BE2C (cell line): ENCODE measurements around the gene MAP4K4.
A peak's percentile ranks its signal among the peaks of the same experiment; 100 is the strongest.

Experiments used
- DNase-seq: peaks from one replicate; pipeline ENCODE4 v3.0.0-alpha.2; 2020
- H3K27me3 ChIP-seq: fragments of 250-450 bp; sonication (Bioruptor Pico); 2 replicates; pipeline ENCODE4 v1.5.1; 2020; ENCODE audit warnings: mild to moderate bottlenecking
- H3K36me3 ChIP-seq: fragments of 250-450 bp; sonication (Bioruptor Pico); 2 replicates; pipeline ENCODE4 v1.5.1; 2020; ENCODE audit warnings: mild to moderate bottlenecking
- H3K4me1 ChIP-seq: fragments of 250-450 bp; sonication (Bioruptor Pico); 2 replicates; pipeline ENCODE4 v1.5.1; 2020
- H3K4me3 ChIP-seq: 2 replicates; pipeline ENCODE4 v1.5.1; 2011; ENCODE audit warnings: low read depth, low read length
- H3K9me3 ChIP-seq: fragments of 250-450 bp; sonication (Bioruptor Pico); 2 replicates; pipeline ENCODE4 v1.5.1; 2020
- CTCF ChIP-seq: IDR thresholded peaks from 2 replicates; pipeline ENCODE4 v1.5.1; 2012; ENCODE audit warnings: mild to moderate bottlenecking, low read depth, low read length

Gene MAP4K4

DNA sequence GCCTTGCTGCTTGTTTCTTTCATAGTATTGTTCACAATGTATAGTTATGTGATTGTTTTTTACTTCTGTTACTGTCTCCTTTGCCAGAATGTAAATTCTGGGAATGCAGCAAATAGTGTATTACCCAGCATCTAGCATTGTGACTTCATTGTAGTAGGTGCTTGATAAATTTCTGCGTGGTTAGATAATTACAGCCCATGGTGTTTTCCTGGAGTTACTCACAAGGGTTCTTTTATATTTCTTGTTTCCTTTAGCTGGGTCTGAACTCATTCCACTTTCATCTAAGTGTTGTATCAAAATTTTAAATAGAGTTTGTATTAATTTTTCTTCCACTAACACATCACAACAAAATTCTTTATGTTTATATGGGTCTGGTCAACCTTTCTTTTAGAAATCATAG is 132.6 kb downstream of the MAP4K4 start:
- no peak for TF ChIP-seq CTCF
- no peaks in the 10 kb centered on the region for H3K27me3 ChIP-seq
- no peak for DNase-seq
- no peaks in the 10 kb centered on the region for H3K9me3 ChIP-seq
- no peaks in the 10 kb centered on the region for H3K36me3 ChIP-seq
- no peaks in the 10 kb centered on the region for H3K4me1 ChIP-seq
- no peak overlapping the region for H3K4me3 ChIP-seq

DNA sequence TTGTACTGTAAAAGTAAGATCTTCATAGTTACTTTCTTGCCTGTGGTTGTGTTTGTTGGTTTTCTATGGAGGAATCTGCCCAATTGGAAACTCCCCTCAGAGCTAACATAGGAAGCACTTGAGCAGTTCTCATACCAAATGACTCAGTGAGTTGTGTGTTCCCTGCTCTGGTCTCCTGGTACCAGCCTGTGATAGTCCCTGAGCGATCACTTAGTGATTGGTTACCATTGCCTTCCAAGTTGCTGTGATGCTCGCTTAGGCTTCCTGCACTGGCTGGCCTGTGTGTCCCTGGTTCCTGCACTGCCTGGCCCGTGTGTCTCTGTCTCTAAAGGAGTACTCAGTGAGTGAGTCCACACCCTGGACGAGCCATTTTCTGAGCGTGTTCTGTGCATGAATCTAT is 133.0 kb downstream of the MAP4K4 start:
- Histone ChIP-seq H3K4me3 (no peak overlapping the region), H3K27me3 (no peaks in the 10 kb centered on the region), H3K9me3 (no peaks in the 10 kb centered on the region), H3K36me3 (no peaks in the 10 kb centered on the region), H3K4me1 (no peaks in the 10 kb centered on the region)
- no peak for DNase-seq
- TF ChIP-seq CTCF = no peak

GRCh38 chr2:101831351-101831865 is 133.9 kb downstream of the MAP4K4 start:
- no peak overlapping the region for H3K4me3 ChIP-seq
- no peaks in the 10 kb centered on the region for H3K27me3 ChIP-seq
- H3K9me3 ChIP-seq = no peaks in the 10 kb centered on the region
- H3K4me1 ChIP-seq = no peaks in the 10 kb centered on the region
- TF ChIP-seq CTCF = peak; percentile 68
- no peaks in the 10 kb centered on the region for H3K36me3 ChIP-seq
- DNase-seq = peak; percentile 52

- no peaks in the 10 kb centered on the region for H3K4me1 ChIP-seq
- no peaks in the 10 kb centered on the region for H3K9me3 ChIP-seq
- DNase-seq = no peak
- no peaks in the 10 kb centered on the region for H3K36me3 ChIP-seq
- no peak; the same call in 1 of the 2 replicates for TF ChIP-seq CTCF
- no peaks in the 10 kb centered on the region for H3K27me3 ChIP-seq
- no peak overlapping the region for H3K4me3 ChIP-seq
Observed at GRCh38 chr2:101832114-101832513, 134.6 kb downstream of the MAP4K4 start.

DNA sequence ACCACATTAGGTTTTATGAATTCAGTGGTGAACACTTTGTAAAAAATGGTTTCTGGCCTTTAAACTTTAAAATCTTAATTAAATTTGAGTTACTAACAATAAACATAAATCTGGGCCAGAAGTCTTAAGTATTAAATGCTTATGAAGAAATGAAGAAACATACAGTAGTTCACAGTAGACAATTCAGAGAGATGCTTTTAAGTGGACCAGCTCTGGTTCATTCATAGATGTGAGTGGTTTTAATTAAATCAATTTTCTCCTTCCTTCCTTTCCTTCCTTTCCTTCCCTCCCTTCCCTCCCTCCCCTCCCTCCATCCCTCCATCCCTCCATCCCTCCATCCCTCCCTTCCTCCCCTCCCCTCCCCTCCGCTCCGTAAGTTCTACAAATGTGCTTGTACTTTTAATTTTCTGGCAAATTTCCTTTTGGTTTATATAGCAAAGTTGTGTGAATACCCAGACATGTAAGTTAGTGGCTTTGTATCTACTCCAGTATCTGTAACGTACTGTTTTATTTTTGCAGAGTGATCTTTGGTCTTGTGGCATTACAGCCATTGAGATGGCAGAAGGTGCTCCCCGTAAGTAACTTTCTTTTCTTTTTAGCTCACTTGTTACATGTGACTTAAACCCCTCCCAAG is 136.5 kb downstream of the MAP4K4 start:
- H3K4me1 ChIP-seq = no peaks in the 10 kb centered on the region
- no peak for DNase-seq
- H3K27me3 ChIP-seq = no peaks in the 10 kb centered on the region
- no peak for TF ChIP-seq CTCF
- H3K36me3 ChIP-seq = no peaks in the 10 kb centered on the region
- H3K9me3 ChIP-seq = no peaks in the 10 kb centered on the region
- no peak overlapping the region for H3K4me3 ChIP-seq

DNA sequence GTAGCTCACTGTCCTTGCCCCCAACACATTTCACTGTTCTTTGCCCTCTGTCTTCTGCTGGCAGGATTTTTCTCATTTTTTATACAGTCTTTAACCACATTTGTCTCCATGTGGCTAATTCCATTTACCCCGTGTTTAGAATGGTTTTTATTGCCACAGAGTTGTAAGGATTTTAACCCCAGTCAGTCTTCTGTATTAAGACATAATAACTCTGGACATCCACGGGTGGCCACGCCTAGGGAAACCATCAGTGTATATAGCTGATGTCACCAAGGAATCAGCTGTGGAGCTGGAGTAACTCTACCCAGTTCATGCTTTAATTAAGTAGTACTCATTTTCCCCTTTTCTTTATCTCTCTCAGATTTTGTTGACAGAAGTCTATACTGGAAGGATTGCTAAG is 139.8 kb downstream of the MAP4K4 start:
- Histone ChIP-seq H3K36me3 (no peaks in the 10 kb centered on the region), H3K4me3 (no peak overlapping the region)

More for the DNA sequence above, 139.8 kb downstream of the MAP4K4 start:
- Histone ChIP-seq H3K27me3 (no peaks in the 10 kb centered on the region), H3K4me1 (no peaks in the 10 kb centered on the region), H3K9me3 (no peaks in the 10 kb centered on the region)
- no peak for DNase-seq
- no peak for TF ChIP-seq CTCF
